ENCODE measurements around the gene SPTBN4. TPM values are rescaled to one million over a fixed set of nuclear protein-coding genes. Genes with fewer than 3 reads are reported as not detected.
"Not testable (repeated sequence)": the region's sequence is repeated elsewhere in the genome, so short reads cannot be mapped to it uniquely, and the experiment has no call there.

The SPTBN4 gene
- total RNA-seq, 2 experiments from 2014 or later: 0.47 TPM; not detected in 1

DNA sequence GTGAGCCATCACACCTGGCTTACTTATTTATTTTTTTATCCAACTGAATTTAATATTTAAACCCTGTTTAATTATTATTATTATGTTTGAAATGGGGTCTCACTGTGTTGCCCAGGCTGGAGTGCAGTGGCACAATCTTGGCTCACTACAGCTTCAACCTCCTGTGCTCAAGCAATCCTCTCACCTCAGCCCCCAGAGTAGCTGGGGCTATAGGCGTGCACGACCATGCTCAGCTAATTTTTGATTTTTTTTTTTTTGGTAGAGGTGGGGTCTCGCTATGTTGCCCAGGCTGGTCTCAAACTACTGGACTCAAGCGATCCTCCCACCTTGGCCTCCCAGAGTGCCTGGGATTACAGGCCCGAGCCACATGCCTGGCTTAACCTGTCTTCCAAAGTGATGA, 32.5 kb downstream of the SPTBN4 start:
- peaks cover 8% of the 10 kb centered on the region for H3K27me3 Mint-ChIP-seq (ENCODE audit: low read depth)
- no peaks in the 10 kb centered on the region for H3K4me1 Mint-ChIP-seq (ENCODE audit: low read depth)
- no peak for ATAC-seq
- ChIA-PET CTCF (interaction anchor here (0.8 kb wide), 1 partner anchor 135 kb away, joined by 4 read pairs; no protein-coding TSS in a partner anchor), POLR2A (no interaction called here)
- no peaks in the 10 kb centered on the region for H3K36me3 Mint-ChIP-seq (ENCODE audit: low read depth)
- no peak overlapping the region for H3K27ac Mint-ChIP-seq
- no peak overlapping the region for H3K4me3 Mint-ChIP-seq
- H3K9me3 Mint-ChIP-seq (ENCODE audit: insufficient read depth): no peaks in the 10 kb centered on the region
- no peak for DNase-seq

DNA sequence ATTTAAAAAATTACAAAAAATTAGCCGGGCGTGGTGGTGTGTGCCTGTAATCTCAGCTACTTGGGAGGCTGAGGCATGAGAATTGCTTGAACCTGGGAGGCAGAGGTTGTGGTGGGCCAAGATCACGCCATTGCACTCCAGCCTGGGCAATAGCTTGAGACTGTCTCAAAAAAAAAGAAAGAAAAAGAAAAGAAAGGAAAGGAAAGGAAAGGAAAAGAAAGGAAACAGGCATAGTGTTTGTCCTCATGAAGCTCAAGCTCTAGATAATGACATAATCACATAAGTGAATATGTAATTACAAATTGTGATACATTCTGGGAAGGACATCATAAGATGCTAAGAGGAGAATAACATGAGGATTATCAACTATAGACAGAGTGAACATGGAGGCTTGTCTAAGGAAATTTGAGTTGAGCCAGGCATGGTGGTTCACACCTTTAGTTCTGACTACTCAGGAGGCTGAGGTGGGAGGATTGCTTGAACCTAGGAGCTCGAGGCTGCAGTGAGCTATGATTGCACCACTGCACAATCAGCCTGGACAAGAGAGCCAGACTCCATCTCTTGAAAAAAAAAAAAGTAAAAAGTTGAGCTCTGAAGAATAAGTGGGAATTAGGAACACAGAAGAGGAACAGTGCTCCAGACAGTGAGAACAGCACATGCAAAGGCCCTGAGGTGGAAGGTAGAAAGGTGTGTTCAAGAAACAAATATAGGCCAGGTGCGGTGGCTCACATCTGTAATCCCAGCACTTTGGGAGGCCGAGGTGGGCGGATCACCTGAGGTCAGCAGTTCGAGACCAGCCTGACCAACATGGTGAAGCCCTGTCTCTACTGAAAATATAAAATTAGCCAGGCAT, 34.1 kb downstream of the SPTBN4 start:
- H3K36me3 Mint-ChIP-seq (ENCODE audit: low read depth); H3K27ac Mint-ChIP-seq; H3K9me3 Mint-ChIP-seq (ENCODE audit: insufficient read depth); POLR2A ChIA-PET; H3K4me3 Mint-ChIP-seq; H3K4me1 Mint-ChIP-seq (ENCODE audit: low read depth); ATAC-seq; H3K27me3 Mint-ChIP-seq (ENCODE audit: low read depth); DNase-seq: not testable (repeated sequence)
- CTCF ChIA-PET: interaction anchor here (0.9 to 1.4 kb wide), 4 partner anchors 11 to 134 kb away, joined by 3 to 4 read pairs (median 3); no protein-coding TSS in a partner anchor

DNA sequence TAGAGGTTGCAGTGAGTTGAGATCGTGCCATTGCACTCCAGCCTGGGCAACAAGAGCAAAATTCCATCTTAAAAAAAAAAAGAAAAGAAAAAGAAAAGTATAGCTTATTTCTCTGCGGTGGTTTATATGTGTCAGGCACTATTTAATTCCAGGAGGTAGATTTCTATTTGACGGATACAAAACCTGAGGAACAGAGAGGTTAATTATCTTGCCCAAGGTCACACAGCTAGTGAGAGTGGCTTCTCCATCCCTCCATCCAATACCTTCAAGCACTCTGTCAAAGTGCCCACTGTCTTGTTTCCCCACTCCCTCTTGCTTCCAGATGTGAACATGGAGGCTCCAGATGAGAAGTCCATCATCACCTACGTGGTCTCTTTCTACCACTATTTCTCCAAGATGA, 34.8 kb downstream of the SPTBN4 start:
- no peaks in the 10 kb centered on the region for H3K4me1 Mint-ChIP-seq (ENCODE audit: low read depth)
- H3K36me3 Mint-ChIP-seq (ENCODE audit: low read depth): no peaks in the 10 kb centered on the region
- no peaks in the 10 kb centered on the region for H3K9me3 Mint-ChIP-seq (ENCODE audit: insufficient read depth)
- H3K27me3 Mint-ChIP-seq (ENCODE audit: low read depth): peaks cover 2% of the 10 kb centered on the region
- no peak for DNase-seq
- POLR2A ChIA-PET: interaction anchor here (0.6 kb wide), 1 partner anchor 12 kb away, joined by 3 read pairs; no protein-coding TSS in a partner anchor
- no peak overlapping the region for H3K4me3 Mint-ChIP-seq
- no peak for ATAC-seq
- CTCF ChIA-PET: interaction anchor here (0.6 to 1.4 kb wide), 5 partner anchors 11 to 133 kb away, joined by 3 to 4 read pairs (median 3); no protein-coding TSS in a partner anchor
- H3K27ac Mint-ChIP-seq: no peak overlapping the region

DNA sequence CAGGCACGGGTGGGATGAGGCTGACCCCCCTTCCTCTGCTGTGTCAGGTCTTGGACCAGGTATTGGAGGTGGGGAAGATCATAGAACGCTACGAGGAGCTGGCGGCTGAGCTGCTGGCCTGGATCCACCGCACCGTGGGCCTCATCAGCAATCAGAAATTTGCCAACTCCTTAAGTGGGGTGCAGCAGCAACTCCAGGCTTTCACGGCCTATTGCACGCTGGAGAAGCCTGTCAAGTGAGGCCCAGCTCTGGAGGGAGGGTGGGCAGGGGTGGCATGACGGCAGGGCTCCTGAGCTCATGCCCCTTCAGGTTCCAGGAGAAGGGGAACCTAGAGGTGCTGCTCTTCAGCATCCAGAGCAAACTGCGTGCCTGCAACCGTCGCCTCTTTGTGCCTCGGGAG, 35.3 kb downstream of the SPTBN4 start:
- CTCF ChIA-PET: interaction anchor here (0.6 to 0.9 kb wide), 2 partner anchors 81 to 97 kb away, joined by 3 read pairs; no protein-coding TSS in a partner anchor
- DNase-seq (no peak), ATAC-seq (no peak)
- Mint-ChIP-seq H3K9me3 (ENCODE audit: insufficient read depth) (no peaks in the 10 kb centered on the region), H3K27ac (no peak overlapping the region), H3K4me1 (ENCODE audit: low read depth) (no peaks in the 10 kb centered on the region), H3K36me3 (ENCODE audit: low read depth) (no peaks in the 10 kb centered on the region), H3K4me3 (no peak overlapping the region), H3K27me3 (ENCODE audit: low read depth) (peaks cover 2% of the 10 kb centered on the region)
- POLR2A ChIA-PET: interaction anchor here (0.6 kb wide), 1 partner anchor 13 kb away, joined by 3 read pairs; no protein-coding TSS in a partner anchor

DNA sequence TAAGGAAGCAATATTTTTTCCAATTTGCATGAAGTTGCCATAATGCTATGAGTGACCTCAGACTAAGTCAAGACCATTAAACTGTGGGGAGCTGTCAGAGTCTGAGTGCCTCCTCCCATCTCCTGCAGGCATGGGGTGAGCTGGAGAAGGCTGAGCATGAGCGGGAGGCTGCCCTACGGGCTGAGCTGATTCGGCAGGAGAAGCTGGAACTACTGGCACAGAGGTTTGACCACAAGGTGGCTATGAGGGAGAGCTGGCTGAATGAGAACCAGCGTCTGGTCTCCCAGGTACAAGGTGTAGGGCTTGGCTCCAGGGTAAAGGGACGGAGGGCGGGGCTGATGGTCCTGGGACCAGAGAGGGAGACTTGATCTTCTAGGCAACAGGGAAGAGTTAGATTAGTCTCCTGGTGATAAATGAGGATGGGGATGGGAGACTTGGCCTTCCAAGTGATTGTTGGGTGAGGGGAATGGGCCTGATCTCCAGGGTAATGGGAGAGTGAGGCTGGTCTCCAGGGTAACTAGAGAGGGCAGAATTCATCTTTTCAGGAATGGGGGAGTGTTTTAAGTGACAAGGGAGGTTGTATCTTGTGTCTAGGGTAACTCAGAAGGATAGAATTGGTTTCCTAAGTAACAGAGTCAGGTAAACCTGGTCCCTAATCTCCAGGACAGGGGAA, 36.0 kb downstream of the SPTBN4 start:
- no peak overlapping the region for H3K27ac Mint-ChIP-seq
- peaks cover 2% of the 10 kb centered on the region for H3K27me3 Mint-ChIP-seq (ENCODE audit: low read depth)
- POLR2A ChIA-PET: no interaction called here
- H3K4me3 Mint-ChIP-seq: no peak overlapping the region
- no peak for DNase-seq
- no peaks in the 10 kb centered on the region for H3K36me3 Mint-ChIP-seq (ENCODE audit: low read depth)
- ATAC-seq: no peak
- H3K9me3 Mint-ChIP-seq (ENCODE audit: insufficient read depth): no peaks in the 10 kb centered on the region
- CTCF ChIA-PET: interaction anchor here (0.7 kb wide), 1 partner anchor 1460 kb away, joined by 3 read pairs; no protein-coding TSS in a partner anchor
- H3K4me1 Mint-ChIP-seq (ENCODE audit: low read depth): no peaks in the 10 kb centered on the region

DNA sequence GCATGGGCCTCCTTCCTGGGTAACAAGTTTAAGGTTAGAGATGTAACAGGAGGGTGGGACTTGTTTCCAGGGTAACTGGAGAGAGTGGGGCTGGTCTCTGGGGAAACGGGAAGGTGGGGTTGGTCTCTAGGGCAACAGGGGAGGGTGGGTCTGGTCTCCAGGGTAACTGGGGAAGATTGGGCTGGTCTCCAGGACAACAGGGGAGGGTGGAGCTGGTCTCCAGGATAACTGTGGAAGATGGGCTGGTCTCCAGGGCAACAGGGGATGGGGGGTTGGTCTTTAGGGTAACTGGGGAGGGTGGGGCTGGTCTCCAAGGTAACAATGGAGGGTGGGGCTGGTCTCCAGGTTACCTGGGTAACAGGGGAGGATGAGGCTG, 36.5 kb downstream of the SPTBN4 start:
- Mint-ChIP-seq H3K27me3 (ENCODE audit: low read depth) (peaks cover 2% of the 10 kb centered on the region), H3K9me3 (ENCODE audit: insufficient read depth) (no peaks in the 10 kb centered on the region), H3K36me3 (ENCODE audit: low read depth) (no peaks in the 10 kb centered on the region), H3K4me3 (no peak overlapping the region), H3K27ac (no peak overlapping the region), H3K4me1 (ENCODE audit: low read depth) (no peaks in the 10 kb centered on the region)
- CTCF ChIA-PET: no interaction called here
- POLR2A ChIA-PET: no interaction called here
- DNase-seq (no peak), ATAC-seq (no peak)

DNA sequence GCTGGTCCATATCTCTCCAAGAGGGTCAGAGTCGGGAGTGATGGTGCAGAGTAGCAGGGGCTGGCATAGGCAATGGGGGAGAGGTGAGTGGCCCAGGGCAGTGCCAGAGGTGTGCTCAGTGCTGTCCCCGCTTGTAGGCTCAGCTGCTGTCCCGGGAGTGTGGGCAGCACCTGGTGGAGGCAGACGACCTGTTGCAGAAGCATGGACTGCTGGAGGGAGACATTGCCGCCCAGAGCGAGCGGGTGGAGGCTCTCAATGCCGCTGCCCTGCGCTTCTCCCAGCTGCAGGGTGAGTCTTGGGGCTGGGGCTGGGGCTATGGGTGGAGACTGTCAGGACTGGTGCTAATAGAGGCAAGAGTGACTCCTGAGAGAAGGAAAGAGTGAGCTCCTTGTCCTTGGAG, 39.3 kb downstream of the SPTBN4 start:
- Mint-ChIP-seq H3K4me1 (ENCODE audit: low read depth) (no peaks in the 10 kb centered on the region), H3K27me3 (ENCODE audit: low read depth) (peaks cover 14% of the 10 kb centered on the region), H3K4me3 (no peak overlapping the region), H3K27ac (no peak overlapping the region), H3K36me3 (ENCODE audit: low read depth) (no peaks in the 10 kb centered on the region), H3K9me3 (ENCODE audit: insufficient read depth) (no peaks in the 10 kb centered on the region)
- DNase-seq: no peak
- ChIA-PET CTCF (no interaction called here), POLR2A (no interaction called here)
- ATAC-seq: no peak

DNA sequence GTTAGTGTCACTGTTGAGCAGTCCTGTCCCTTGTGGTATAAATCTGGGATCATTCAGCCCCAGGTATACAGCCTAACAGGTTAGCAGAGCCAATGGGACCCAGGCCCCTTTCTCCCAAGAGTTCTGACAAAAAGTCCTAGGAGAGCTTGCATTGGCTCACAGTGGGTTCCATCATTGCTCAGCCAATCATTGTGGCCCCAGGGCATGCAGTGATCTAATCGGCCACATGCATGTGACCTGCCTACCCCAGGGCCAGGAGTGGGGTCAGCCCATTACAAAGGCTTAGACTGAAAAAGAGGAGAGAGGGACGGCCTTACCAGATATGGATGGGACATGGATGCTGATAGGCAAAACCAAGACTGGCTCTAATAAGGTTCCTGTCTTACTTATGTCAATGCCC, 41.1 kb downstream of the SPTBN4 start:
- peaks cover 2% of the 10 kb centered on the region for H3K4me1 Mint-ChIP-seq (ENCODE audit: low read depth)
- CTCF ChIA-PET: interaction anchor here (1.5 kb wide), 1 partner anchor 14 kb away, joined by 4 read pairs; no protein-coding TSS in a partner anchor
- DNase-seq (no peak), ATAC-seq (no peak)
- POLR2A ChIA-PET: no interaction called here
- H3K27me3 Mint-ChIP-seq (ENCODE audit: low read depth): peaks cover 24% of the 10 kb centered on the region
- H3K9me3 Mint-ChIP-seq (ENCODE audit: insufficient read depth): no peaks in the 10 kb centered on the region
- no peak overlapping the region for H3K27ac Mint-ChIP-seq
- no peaks in the 10 kb centered on the region for H3K36me3 Mint-ChIP-seq (ENCODE audit: low read depth)
- H3K4me3 Mint-ChIP-seq: no peak overlapping the region

DNA sequence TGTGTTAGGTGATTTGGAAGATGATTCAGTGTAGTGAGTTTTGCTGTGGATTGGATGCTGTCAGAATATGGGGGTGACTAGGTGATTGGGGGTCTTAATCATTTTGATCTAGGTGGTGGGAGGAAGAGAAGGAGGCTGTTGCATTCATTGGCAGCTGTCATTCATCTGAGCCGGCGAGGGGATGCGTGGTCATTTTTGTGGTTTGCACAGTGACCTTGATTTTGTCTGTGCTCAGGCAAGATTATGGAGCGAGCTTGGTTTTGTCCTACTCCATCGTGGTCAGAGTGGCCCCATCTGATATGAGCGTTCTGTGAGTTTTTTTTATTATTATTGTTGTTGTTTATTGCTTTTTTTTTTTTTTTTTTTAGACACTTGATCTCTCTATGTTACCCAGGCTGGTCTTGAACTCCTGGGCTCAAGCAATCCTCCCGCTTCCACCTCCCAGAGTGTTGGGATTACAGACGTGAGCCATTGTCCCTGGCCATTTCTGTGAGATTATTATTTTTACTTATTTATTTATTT, 42.0 kb downstream of the SPTBN4 start:
- Mint-ChIP-seq H3K27me3 (ENCODE audit: low read depth) (peaks cover 31% of the 10 kb centered on the region), H3K9me3 (ENCODE audit: insufficient read depth) (no peaks in the 10 kb centered on the region), H3K4me3 (no peak overlapping the region), H3K36me3 (ENCODE audit: low read depth) (no peaks in the 10 kb centered on the region), H3K4me1 (ENCODE audit: low read depth) (peaks cover 2% of the 10 kb centered on the region), H3K27ac (no peak overlapping the region)
- CTCF ChIA-PET: interaction anchor here (1.5 kb wide), 1 partner anchor 13 kb away, joined by 4 read pairs; no protein-coding TSS in a partner anchor
- no peak for ATAC-seq
- POLR2A ChIA-PET: no interaction called here
- no peak for DNase-seq

DNA sequence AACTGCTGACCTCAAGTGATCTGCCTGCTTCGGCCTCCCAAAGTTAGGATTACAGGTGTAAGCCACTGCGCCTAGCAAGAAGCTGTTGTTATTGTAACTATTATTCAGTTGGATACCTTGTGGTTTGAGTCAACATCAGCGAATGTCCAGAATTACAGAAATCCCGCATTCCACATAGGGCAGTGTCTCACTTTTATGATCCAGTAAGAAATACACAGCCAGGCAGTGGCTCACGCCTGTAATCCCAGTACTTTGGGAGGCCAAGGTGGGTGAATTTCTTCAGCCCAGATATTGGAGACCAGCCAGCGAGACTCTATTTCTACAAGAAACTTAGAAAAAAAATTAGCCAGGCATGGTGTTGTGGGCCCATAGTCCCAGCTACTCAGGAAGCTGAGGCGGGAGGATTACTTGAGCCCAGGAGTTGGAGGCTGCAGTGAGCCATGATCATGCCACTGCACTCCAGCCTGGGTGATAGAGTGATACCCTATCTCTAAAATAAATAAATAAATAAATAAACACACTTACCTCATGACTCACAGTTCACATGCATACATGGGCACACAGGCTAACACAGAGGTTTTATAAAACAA, 43.8 kb downstream of the SPTBN4 start:
- DNase-seq (no peak), ATAC-seq (no peak)
- Mint-ChIP-seq H3K9me3 (ENCODE audit: insufficient read depth) (no peaks in the 10 kb centered on the region), H3K27me3 (ENCODE audit: low read depth) (peaks cover 40% of the 10 kb centered on the region), H3K27ac (no peak overlapping the region), H3K4me3 (no peak overlapping the region), H3K36me3 (ENCODE audit: low read depth) (no peaks in the 10 kb centered on the region), H3K4me1 (ENCODE audit: low read depth) (peaks cover 2% of the 10 kb centered on the region)
- ChIA-PET CTCF (no interaction called here), POLR2A (no interaction called here)

DNA sequence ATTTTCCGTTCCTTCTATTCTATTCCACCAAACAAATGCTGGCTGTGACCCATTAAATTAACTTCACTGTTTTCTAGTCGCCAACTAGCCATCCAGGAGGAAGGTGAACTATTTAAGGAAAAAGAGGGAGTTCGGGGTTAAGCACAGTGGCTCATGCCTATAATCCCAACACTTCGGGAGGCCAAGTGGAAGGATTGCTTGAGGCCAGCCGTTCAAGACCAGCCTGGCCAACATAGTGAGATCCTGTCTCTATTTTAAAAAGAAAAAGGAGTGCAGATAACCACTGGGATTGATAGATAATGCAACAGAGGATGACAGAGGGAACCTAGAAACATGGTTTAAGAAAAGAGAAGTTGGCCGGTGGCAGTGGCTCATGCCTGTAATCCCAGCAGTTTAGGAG, 44.7 kb downstream of the SPTBN4 start:
- DNase-seq (no peak), ATAC-seq (no peak)
- ChIA-PET POLR2A (no interaction called here), CTCF (interaction anchor here (1.5 kb wide), 1 partner anchor 38 kb away, joined by 5 read pairs; no protein-coding TSS in a partner anchor)
- Mint-ChIP-seq H3K27ac (no peak overlapping the region), H3K4me3 (no peak overlapping the region), H3K4me1 (ENCODE audit: low read depth) (peaks cover 2% of the 10 kb centered on the region), H3K36me3 (ENCODE audit: low read depth) (no peaks in the 10 kb centered on the region), H3K27me3 (ENCODE audit: low read depth) (peaks cover 40% of the 10 kb centered on the region), H3K9me3 (ENCODE audit: insufficient read depth) (no peaks in the 10 kb centered on the region)
